Stimulated activated CD4-positive, alpha-beta T cell treated with anti-CD3 and anti-CD28 coated beads, TNF-alpha, amount 100 ng/mL, for 4 hours (primary cell): ENCODE results near the gene PCDHA7.
"Not testable (repeated sequence)": the region's sequence is repeated elsewhere in the genome, so short reads cannot be mapped to it uniquely, and the experiment has no call there.

ENCODE experiments used
- DNase-seq, 3 experiments: peaks; one replicate each; pipeline ENCODE4 v3.0.0-alpha.2; 2020; ENCODE audit warnings: low read depth in 3 of 3

The PCDHA7 gene

DNA sequence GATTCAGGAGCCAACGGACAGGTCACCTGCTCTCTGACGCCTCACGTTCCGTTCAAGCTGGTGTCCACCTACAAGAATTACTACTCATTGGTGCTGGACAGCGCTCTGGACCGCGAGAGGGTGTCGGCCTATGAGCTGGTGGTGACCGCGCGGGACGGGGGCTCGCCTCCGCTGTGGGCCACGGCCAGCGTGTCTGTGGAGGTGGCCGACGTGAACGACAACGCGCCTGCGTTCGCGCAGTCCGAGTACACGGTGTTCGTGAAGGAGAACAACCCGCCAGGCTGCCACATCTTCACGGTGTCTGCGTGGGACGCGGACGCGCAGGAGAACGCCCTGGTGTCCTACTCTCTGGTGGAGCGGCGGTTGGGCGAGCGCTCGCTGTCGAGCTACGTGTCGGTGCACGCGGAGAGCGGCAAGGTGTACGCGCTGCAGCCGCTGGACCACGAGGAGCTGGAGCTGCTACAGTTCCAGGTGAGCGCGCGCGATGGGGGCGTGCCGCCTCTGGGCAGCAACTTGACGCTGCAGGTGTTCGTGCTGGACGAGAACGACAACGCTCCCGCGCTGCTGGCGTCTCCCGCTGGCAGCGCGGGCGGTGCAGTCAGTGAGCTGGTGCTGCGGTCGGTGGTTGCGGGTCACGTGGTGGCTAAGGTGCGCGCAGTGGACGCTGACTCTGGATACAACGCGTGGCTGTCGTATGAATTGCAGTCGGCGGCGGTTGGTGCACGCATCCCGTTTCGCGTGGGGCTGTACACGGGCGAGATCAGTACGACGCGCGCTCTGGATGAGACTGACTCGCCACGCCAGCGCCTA is 23.3 kb downstream of the PCDHA7 start:
- no peak for DNase-seq

DNA sequence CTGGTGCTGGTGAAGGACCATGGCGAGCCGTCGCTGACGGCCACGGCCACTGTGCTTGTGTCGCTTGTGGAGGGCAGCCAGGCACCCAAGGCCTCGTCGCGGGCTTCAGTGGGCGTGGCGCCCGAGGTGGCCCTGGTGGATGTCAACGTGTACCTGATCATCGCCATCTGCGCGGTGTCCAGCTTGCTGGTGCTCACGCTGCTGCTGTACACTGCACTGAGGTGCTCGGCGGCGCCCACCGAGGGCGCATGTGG is 23.8 kb downstream of the PCDHA7 start:
- no peak for DNase-seq

DNA sequence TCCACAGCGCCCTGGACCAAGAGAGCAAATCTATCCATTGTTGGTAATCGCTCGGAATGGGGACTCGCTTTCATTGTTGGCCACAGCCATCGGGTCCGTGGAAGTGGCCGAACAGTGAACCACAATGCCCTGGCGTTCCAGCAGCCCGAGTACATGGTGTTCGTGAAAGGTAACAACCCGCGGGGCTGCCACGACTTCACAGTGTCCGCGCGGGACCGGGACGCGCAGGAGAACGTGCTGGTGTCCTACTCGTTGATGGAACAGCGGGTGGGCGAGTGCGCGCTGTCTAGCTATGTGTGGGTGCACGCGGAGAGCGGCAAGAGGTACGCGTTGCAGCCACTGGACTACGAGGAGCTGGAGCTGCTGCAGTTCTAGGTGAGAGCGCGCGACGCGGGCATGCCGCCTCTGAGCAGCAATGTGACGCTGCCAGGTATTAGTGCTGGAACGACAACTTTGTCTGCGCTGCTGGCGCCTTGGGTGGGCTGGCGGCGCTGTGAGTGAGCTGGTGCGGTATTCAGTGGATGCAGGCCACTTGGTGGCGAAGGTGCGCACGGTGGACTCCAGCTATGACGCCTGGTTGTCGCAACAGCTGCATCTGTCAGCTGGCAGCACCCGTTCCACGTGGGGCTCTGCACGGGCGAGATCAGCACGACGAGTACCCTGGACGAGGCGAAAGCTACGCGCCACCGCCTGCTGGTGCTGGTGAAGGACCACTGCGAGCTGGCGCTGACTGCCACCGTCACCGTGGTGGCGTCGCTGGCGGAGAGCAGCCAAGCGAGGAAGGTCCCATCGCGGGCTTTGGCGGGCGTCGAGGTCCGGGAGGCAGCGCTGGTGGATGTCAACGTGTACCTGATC is 28.6 kb downstream of the PCDHA7 start:
- no peak for DNase-seq

DNA sequence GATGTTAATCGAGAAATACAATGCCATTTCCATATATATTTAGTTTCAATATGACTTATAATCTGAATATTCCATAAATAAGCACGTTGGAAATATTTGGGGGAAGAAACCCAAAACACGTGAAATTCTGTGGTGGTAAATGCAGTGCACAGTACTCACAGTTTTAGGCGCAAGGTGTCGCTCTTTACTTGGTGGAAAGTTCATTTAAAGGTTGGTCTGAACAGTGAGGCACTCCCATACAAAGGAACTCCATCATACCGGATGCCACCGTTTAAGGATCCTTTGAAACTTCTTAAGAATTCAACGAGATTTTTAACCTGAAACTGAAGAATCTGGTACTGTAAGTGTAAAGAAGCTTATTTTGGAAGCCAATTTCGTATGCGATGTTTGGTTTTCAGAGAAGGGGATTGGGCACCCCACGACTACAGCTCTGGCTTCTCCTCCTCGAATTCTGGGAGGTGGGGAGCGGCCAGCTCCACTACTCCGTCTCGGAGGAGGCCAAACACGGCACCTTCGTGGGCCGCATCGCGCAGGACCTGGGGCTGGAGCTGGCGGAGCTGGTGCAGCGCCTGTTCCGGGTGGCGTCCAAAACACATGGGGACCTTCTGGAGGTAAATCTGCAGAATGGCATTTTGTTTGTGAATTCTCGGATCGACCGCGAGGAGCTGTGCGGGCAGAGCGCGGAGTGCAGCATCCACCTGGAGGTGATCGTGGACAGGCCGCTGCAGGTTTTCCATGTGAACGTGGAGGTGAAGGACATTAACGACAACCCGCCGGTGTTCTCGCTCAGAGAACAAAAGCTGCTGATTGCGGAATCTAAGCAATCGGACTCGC is 34.9 kb downstream of the PCDHA7 start, which contains the start of gene PCDHA11:
TSS of gene PCDHA11 (plus strand) at position 237 of the 834 bp plus-strand sequence. CDS start at position 384, 147 bp downstream.
- DNase-seq: no peak

DNA sequence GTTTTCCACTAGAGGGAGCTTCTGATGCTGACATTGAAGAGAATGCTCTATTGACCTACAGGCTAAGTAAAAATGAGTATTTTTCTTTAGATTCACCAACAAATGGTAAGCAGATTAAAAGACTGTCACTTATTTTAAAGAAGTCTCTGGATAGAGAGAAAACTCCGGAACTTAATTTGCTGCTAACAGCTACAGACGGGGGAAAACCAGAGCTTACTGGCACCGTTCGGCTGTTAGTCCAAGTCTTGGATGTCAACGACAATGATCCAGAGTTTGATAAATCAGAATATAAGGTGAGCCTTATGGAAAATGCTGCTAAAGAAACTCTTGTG is 35.5 kb downstream of the PCDHA7 start:
- no peak for DNase-seq

DNA sequence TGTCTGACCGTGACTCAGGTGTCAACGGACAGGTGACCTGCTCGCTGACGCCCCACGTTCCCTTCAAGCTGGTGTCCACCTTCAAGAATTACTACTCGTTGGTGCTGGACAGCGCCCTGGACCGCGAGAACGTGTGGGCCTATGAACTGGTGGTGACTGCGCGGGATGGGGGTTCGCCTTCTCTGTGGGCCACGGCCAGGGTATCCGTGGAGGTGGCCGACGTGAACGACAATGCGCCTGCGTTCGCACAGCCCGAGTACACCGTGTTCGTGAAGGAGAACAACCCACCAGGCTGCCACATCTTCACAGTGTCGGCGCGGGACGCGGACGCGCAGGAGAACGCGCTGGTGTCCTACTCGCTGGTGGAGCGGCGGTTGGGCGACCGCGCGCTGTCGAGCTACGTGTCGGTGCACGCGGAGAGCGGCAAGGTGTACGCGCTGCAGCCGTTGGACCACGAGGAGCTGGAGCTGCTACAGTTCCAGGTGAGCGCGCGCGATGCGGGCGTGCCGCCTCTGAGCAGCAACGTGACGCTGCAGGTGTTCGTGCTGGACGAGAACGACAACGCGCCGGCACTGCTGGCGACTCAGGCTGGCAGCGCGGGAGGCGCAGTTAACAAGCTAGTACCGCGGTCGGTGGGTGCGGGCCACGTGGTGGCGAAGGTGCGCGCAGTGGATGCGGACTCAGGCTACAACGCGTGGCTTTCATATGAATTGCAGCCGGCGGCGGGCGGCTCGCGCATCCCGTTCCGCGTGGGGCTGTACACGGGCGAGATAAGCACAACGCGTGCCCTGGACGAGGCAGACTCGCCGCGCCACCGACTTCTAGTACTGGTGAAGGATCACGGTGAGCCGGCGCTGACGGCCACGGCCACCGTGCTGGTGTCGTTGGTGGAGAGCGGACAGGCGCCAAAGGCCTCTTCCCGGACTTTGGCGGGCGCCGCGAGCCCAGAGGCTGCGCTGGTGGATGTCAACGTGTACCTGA is 36.4 kb downstream of the PCDHA7 start:
- DNase-seq: no peak

DNA sequence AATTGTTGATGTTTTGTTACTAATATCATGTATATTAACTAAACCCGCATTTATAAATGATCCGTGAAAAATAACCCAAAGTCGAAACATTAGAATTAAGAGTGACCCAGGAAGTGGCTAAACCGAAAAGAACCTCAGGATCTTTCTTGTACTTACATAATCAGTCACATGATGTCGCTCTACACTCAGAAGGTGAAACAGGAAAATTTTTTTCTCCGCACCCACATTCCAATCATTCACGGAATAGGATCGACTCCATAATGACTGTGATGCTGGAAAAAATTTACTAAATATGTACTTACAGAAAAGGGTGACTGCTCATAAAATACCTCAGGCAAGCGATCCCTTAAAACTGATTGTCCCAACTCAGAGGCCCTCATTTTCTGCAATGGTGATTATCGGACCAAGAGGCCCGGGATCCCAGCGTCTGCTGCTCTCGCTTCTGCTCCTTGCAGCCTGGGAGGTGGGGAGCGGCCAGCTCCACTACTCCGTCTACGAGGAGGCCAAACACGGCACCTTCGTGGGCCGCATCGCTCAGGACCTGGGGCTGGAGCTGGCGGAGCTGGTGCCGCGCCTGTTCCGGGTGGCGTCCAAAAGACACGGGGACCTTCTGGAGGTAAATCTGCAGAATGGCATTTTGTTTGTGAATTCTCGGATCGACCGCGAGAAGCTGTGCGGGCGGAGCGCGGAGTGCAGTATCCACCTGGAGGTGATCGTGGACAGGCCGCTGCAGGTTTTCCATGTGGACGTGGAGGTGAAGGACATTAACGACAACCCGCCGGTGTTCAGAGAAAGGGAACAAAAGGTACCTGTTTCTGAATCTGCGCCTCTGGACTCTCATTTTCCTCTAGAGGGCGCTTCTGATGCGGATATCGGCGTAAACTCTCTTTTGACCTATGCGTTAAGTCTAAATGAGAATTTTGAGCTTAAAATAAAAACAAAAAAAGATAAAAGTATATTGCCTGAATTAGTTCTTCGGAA is 41.3 kb downstream of the PCDHA7 start, which contains the start of gene PCDHA12:
TSS of gene PCDHA12 (plus strand) at position 224 of the 981 bp plus-strand sequence. CDS start at position 389, 165 bp downstream.
- no peak for DNase-seq

DNA sequence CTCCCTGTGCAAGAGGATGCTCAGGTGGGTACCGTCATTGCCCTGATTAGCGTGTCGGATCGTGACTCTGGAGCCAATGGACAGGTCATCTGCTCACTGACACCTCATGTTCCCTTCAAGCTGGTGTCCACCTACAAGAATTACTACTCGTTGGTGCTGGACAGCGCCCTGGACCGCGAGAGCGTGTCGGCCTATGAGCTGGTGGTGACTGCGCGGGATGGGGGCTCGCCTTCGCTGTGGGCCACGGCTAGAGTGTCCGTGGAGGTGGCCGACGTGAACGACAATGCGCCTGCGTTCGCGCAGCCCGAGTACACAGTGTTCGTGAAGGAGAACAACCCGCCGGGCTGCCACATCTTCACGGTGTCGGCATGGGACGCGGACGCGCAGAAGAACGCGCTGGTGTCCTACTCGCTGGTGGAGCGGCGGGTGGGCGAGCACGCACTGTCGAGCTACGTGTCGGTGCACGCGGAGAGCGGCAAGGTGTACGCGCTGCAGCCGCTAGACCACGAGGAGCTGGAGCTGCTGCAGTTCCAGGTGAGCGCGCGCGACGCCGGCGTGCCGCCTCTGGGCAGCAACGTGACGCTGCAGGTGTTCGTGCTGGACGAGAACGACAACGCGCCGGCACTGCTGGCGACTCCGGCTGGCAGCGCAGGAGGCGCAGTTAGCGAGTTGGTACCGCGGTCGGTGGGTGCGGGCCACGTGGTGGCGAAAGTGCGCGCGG is 42.6 kb downstream of the PCDHA7 start:
- not testable (repeated sequence) for DNase-seq

DNA sequence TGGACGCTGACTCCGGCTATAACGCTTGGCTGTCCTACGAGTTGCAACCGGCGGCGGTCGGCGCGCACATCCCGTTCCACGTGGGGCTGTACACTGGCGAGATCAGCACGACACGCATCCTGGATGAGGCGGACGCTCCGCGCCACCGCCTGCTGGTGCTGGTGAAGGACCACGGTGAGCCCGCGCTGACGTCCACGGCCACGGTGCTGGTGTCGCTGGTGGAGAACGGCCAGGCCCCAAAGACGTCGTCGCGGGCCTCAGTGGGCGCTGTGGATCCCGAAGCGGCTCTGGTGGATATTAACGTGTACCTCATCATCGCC is 43.2 kb downstream of the PCDHA7 start:
- no peak for DNase-seq

DNA sequence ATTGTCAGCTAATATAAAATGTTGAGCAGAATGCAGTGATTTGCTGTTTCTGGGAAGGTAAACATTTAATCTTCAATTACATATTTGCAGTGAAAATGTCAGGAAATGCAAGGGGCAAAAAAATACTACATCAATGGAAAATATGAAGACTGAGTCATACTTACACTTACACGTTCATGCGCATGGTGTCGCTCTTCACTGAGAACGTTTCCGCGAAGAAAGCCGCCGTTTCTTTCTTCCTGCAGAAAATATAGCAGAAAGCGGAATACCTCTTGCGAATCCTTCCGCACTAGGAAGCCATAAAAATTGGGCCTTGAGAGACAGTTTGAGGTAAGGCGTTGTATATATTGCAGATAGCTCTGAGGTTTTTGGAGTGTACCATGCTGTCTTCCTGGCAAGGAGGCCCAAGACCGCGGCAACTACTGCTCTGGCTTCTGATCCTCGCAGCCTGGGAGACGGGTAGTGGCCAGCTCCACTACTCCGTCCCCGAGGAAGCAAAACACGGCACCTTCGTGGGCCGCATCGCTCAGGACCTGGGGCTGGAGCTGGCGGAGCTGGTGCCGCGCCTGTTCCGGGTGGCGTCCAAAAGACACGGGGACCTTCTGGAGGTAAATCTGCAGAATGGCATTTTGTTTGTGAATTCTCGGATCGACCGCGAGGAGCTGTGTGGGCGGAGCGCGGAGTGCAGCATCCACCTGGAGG is 48.0 kb downstream of the PCDHA7 start, which contains the start of gene PCDHA13:
TSS of gene PCDHA13 (plus strand) at position 236 of the 702 bp plus-strand sequence. CDS start at position 381, 145 bp downstream.
- no peak for DNase-seq

DNA sequence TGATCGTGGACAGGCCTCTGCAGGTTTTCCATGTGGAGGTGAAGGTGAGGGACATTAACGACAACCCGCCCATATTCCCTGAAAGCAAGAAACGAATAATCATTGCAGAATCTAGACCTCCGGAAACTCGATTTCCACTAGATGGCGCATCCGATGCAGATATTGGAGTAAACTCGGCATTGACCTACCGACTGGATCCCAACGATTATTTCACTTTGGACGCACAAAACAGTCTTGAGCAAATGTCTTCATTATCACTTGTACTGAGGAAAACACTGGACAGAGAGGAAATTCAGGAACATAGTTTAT is 48.5 kb downstream of the PCDHA7 start:
- DNase-seq: no peak

DNA sequence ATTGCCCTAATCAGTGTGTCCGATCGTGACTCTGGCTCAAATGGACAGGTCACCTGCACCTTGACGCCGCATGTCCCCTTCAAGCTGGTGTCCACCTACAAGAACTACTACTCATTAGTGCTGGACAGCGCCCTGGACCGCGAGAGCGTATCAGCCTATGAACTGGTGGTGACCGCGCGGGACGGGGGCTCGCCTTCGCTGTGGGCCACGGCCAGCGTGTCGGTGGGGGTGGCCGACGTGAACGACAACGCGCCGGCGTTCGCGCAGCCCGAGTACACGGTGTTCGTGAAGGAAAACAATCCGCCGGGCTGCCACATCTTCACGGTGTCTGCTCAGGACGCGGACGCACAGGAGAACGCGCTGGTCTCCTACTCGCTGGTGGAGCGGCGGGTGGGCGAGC is 49.3 kb downstream of the PCDHA7 start:
- DNase-seq: no peak

DNA sequence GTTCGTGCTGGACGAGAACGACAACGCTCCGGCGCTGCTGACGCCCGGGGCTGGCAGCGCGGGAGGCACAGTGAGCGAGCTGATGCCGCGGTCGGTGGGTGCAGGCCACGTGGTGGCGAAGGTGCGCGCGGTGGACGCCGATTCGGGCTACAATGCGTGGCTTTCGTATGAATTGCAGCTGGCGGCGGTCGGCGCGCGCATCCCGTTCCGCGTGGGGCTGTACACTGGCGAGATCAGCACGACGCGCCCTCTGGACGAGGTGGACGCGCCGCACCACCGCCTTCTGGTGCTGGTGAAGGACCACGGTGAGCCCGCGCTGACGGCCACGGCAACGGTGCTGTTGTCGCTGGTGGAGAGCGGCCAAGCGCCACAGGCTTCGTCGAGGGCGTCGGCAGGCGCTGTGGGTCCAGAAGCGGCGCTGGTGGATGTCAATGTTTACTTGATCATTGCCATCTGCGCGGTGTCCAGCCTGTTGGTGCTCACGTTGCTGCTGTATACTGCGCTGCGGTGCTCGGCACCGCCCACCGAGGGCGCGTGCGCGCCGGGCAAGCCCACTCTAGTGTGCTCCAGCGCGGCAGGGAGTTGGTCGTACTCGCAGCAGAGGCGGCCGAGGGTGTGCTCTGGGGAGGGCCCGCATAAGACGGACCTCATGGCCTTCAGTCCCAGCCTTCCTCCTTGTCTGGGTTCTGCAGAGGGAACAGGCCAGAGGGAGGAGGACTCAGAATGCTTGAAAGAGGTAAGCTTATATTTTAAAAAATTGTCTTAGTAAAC is 50.0 kb downstream of the PCDHA7 start:
- no peak for DNase-seq
